A673 (cell line): Measurements from ENCODE around the gene ST13.

Source experiments
- EZH2 ChIP-seq: fragments of 200-600 bp; sonication (generic); IDR thresholded peaks from 2 replicates; pipeline ENCODE4 v1.6.1; 2017; ENCODE audit warnings: borderline replicate concordance, low read depth, mild to moderate bottlenecking, mixed read lengths, antibody characterized with exemption, low read length; ENCODE audit not compliant: poor library complexity, severe bottlenecking
- TF ChIP-seq, protein P1 (sequence below): fragments of 300-800, 200-600 bp; sonication (generic); conservative IDR thresholded peaks from 2 replicates; pipeline ENCODE4 v1.5.1; 2017; ENCODE audit warnings: low read depth, mild to moderate bottlenecking, antibody characterized with exemption, low read length, moderate library complexity, mixed read lengths

DNA sequence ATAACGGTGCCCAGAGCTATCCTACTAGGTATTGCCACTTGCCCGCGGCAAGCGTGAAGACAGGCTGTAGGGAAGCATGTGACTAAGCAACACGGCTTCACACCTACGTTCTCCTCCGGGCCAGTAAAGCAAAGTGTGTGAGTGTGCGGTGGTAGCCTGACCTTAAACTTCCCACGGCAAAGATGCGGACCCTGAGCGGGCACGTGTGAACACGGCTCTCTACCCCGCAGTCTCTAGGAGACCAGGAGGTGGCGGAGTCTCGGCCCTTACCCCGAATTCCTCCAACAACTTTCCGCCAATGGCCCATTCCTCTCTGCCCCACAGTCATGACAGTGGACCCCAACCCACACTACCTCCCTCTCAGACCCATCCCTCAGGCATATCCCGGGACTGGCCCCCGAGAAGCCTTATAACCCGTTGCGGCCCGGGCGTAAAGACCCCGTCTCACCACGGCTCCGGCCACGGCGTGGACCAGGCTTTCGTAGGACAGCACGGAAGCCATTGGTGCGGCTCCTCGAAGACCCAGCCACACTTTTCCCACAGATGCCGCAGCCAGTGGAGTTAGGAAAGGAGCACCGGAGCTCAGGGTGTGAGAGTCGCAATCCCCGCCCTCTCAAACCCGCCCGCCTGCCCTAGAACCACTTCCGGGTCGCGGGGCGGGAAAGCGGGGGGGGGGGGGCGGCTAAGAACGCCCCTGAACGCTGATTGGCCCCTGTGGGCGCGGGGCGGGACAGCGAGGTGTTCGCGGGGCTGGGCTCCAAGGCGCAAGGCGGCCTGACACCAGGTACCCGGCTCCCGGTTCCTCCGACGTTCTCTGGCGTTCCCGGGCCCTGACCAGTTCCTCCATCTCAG is 37.5 kb downstream of the ST13 start, which contains the start of gene SLC25A17:
- TF ChIP-seq, protein P1, sequence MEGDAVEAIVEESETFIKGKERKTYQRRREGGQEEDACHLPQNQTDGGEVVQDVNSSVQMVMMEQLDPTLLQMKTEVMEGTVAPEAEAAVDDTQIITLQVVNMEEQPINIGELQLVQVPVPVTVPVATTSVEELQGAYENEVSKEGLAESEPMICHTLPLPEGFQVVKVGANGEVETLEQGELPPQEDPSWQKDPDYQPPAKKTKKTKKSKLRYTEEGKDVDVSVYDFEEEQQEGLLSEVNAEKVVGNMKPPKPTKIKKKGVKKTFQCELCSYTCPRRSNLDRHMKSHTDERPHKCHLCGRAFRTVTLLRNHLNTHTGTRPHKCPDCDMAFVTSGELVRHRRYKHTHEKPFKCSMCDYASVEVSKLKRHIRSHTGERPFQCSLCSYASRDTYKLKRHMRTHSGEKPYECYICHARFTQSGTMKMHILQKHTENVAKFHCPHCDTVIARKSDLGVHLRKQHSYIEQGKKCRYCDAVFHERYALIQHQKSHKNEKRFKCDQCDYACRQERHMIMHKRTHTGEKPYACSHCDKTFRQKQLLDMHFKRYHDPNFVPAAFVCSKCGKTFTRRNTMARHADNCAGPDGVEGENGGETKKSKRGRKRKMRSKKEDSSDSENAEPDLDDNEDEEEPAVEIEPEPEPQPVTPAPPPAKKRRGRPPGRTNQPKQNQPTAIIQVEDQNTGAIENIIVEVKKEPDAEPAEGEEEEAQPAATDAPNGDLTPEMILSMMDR = peak; percentile 43
- TF ChIP-seq EZH2 = no peak
